Right hindlimb (tissue), 1 donor: ENCODE measurements around the gene RTN4R.

Experiments
- DNase-seq: peaks from one replicate; pipeline ENCODE4 v3.0.0-alpha.2; 2018

RTN4R gene

GRCh38 chr22:20211997-20212753 lies 55.9 kb downstream of the RTN4R start:
- DNase-seq: peak; percentile 66

GRCh38 chr22:20211409-20211996 lies 56.6 kb downstream of the RTN4R start:
- no peak for DNase-seq

GRCh38 chr22:20210473-20211059 lies 57.6 kb downstream of the RTN4R start:
- no peak for DNase-seq

- no peak for DNase-seq
Observed at GRCh38 chr22:20209761-20210250, 58.3 kb downstream of the RTN4R start.

GRCh38 chr22:20208713-20209310 lies 59.3 kb downstream of the RTN4R start:
- no peak for DNase-seq

- no peak for DNase-seq
Observed at GRCh38 chr22:20207277-20208025, 60.7 kb downstream of the RTN4R start.

GRCh38 chr22:20206709-20207215 lies 61.4 kb downstream of the RTN4R start:
- no peak for DNase-seq

- peak; percentile 69 for DNase-seq
Observed at GRCh38 chr22:20205964-20206708, 62.0 kb downstream of the RTN4R start.

GRCh38 chr22:20205464-20205963 lies 62.6 kb downstream of the RTN4R start:
- DNase-seq: no peak

GRCh38 chr22:20204806-20205205 lies 63.3 kb downstream of the RTN4R start:
- peak; percentile 59 for DNase-seq

- DNase-seq: no peak
Observed at GRCh38 chr22:20204311-20204710, 63.8 kb downstream of the RTN4R start.

GRCh38 chr22:20203552-20204201 lies 64.4 kb downstream of the RTN4R start:
- no peak for DNase-seq

GRCh38 chr22:20203142-20203551 lies 65.0 kb downstream of the RTN4R start:
- no peak for DNase-seq

GRCh38 chr22:20201837-20202392 lies 66.2 kb downstream of the RTN4R start:
- no peak for DNase-seq

- DNase-seq: no peak
Observed at GRCh38 chr22:20199906-20200305, 68.2 kb downstream of the RTN4R start.

- DNase-seq: no peak
Observed at GRCh38 chr22:20199413-20199842, 68.7 kb downstream of the RTN4R start.

- DNase-seq: no peak
Observed at GRCh38 chr22:20198557-20199319, 69.4 kb downstream of the RTN4R start.

GRCh38 chr22:20197407-20198030 lies 70.6 kb downstream of the RTN4R start:
- no peak for DNase-seq

GRCh38 chr22:20196094-20196842 lies 71.8 kb downstream of the RTN4R start:
- DNase-seq: peak; percentile 44
